Peyer's patch (tissue), 4 donors: ENCODE measurements around the gene IL10RB. TPM values are rescaled to one million over a fixed set of nuclear protein-coding genes. Genes with fewer than 3 reads are reported as not detected.

Source experiments
- DNase-seq, 3 donors: peaks; one replicate each; pipeline ENCODE4 v3.0.0-alpha.2; 2017 to 2019
- H3K27ac ChIP-seq, 4 donors: fragments of 200-600 bp; sonication (generic); one replicate each; pipeline ENCODE4 v1.5.1; 2016 to 2019
- H3K27me3 ChIP-seq, 2 donors: fragments of 200-600 bp; sonication (generic); one replicate each; pipeline ENCODE4 v1.5.1; 2019
- H3K36me3 ChIP-seq, 3 donors: fragments of 200-600 bp; sonication (generic); one replicate each; pipeline ENCODE4 v1.5.1; 2016 to 2019
- H3K4me1 ChIP-seq, 4 donors: fragments of 200-600 bp; sonication (generic); one replicate each; pipeline ENCODE4 v1.5.1; 2016 to 2019
- H3K4me3 ChIP-seq, 4 donors: fragments of 200-600 bp; sonication (generic); 1 replicate in 3 of 4; 2 replicates in 1 of 4; pipeline ENCODE4 v1.5.1; 2016 to 2019; ENCODE audit warnings: mild to moderate bottlenecking in 1 of 4
- H3K9me3 ChIP-seq, 4 donors: fragments of 200-600 bp; sonication (generic); one replicate each; pipeline ENCODE4 v1.5.1; 2016 to 2019; ENCODE audit warnings: mild to moderate bottlenecking in 1 of 4
- POLR2A ChIP-seq, 2 donors: fragments of 450-650 bp; IDR thresholded peaks; one replicate each; pipeline ENCODE4 v1.5.1; 2017; ENCODE audit warnings: antibody characterized with exemption in 2 of 2, mild to moderate bottlenecking in 2 of 2, moderate library complexity in 2 of 2
- total RNA-seq, 4 donors: library from RNA; depleted of rRNA; stranded (reverse); fragments of >200 nt; gene quantifications; one replicate each; pipeline ENCODE4 v1.1.0, GENCODE V29; 2016
- TF ChIP-seq, protein P1 (sequence below), 6 experiments: fragments of 450-650 bp in 4 of 6; fragments of 200-600 bp in 2 of 6; sonication (generic) in 1 of 6; IDR thresholded peaks; one replicate each; pipeline ENCODE4 v1.5.1; 2017 to 2019; ENCODE audit warnings: antibody characterized with exemption in 6 of 6, mild to moderate bottlenecking in 3 of 6, moderate library complexity in 1 of 6

The IL10RB gene
- total RNA-seq, 4 donors from 2014 or later: 6.6 to 95.6 (median 74.0) TPM

DNA sequence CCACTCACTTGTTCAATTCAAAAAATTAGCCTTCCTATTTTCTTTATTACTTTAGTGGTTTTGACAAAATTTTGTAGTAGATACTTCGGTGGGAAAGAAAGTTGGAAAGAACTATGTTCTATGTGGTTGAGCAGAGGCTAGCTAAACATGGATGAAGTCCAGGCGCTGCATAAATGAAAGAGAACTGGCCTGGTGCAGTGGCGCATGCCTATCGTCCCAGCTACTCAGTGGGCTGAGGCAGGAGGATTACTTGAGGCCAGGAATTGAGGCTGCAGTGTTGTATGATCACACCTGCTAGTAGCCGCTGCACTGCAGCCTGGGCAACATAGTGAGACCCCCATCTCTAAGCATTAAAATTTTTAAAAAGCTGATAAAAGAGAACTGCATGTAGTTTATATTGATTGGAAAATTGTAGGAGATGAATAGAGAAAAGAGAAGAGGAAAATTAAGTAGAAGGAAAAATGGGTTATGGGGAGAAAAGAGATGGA is 79.6 kb downstream of the IL10RB start:
- no peak overlapping the region for H3K4me3 ChIP-seq
- H3K36me3 ChIP-seq: peaks cover 0 to 80% (median 0%) of the 10 kb centered on the region in 3 donors
- H3K27ac ChIP-seq: no peak overlapping the region
- no peaks in the 10 kb centered on the region for H3K4me1 ChIP-seq
- TF ChIP-seq, protein P1, sequence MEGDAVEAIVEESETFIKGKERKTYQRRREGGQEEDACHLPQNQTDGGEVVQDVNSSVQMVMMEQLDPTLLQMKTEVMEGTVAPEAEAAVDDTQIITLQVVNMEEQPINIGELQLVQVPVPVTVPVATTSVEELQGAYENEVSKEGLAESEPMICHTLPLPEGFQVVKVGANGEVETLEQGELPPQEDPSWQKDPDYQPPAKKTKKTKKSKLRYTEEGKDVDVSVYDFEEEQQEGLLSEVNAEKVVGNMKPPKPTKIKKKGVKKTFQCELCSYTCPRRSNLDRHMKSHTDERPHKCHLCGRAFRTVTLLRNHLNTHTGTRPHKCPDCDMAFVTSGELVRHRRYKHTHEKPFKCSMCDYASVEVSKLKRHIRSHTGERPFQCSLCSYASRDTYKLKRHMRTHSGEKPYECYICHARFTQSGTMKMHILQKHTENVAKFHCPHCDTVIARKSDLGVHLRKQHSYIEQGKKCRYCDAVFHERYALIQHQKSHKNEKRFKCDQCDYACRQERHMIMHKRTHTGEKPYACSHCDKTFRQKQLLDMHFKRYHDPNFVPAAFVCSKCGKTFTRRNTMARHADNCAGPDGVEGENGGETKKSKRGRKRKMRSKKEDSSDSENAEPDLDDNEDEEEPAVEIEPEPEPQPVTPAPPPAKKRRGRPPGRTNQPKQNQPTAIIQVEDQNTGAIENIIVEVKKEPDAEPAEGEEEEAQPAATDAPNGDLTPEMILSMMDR (IDR thresholded peaks at IDR 0.05): no peak
- no peak for TF ChIP-seq POLR2A (IDR thresholded peaks at IDR 0.05)
- H3K27me3 ChIP-seq: no peaks in the 10 kb centered on the region
- no peak for DNase-seq
- H3K9me3 ChIP-seq: no peaks in the 10 kb centered on the region

Other genes starting within 250 kb of the IL10RB start
- gene OLIG2, start 240.4 kb upstream of the IL10RB start, total RNA-seq: not detected
- not detected for gene OLIG1, start 196.2 kb upstream of the IL10RB start, total RNA-seq
- 10 to 100 TPM in 2 of 4 donors, 1 to 10 TPM in 2; 6.6 to 13.2 (median 9.7) TPM for gene IFNAR2, start 36.4 kb upstream of the IL10RB start, total RNA-seq
- gene IFNAR1, start 58.6 kb downstream of the IL10RB start, total RNA-seq: 10 to 100 TPM; 14.9 to 23.1 (median 21.9) TPM
- gene IFNGR2, start 137.0 kb downstream of the IL10RB start, total RNA-seq: 10 to 100 TPM; 53.7 to 96.3 (median 67.6) TPM
- 100 to 1,000 TPM in 1 of 4 donors, 10 to 100 TPM in 3; 64.4 to 116 (median 94.7) TPM for gene TMEM50B, start 213.6 kb downstream of the IL10RB start, total RNA-seq
- 1 to 10 TPM in 3 of 4 donors, not detected in 1; 1.9 to 4.4 (median 2.5) TPM for gene DNAJC28, start 225.3 kb downstream of the IL10RB start, total RNA-seq